ENCODE results near the gene BATF2.
"Not testable (repeated sequence)": the region's sequence is repeated elsewhere in the genome, so short reads cannot be mapped to it uniquely, and the experiment has no call there.

GRCh38 chr11:65023502-65023901, 26.7 kb upstream of the BATF2 start:
- TF ChIP-seq TAF1 (IDR thresholded peaks at IDR 0.05; ENCODE audit: borderline replicate concordance, low read depth, low read length); POLR2A (IDR thresholded peaks at IDR 0.05; ENCODE audit: low read depth, low read length); POLR2AphosphoS5 (IDR thresholded peaks at IDR 0.05; ENCODE audit: low read depth, low read length): not testable (repeated sequence)

Data from GM12892 (cell line).